ENCODE results near the gene MAL.

MAL gene

GRCh38 chr2:95012881-95013550 is 12.5 kb upstream of the MAL start:
- H3K27me3 Mint-ChIP-seq: peaks cover 35% of the 10 kb centered on the region
- ATAC-seq (replicated peaks; ENCODE audit: extremely low read depth, poor library complexity, severe bottlenecking): no peak
- no peak overlapping the region for H3K4me3 Mint-ChIP-seq
- no peak overlapping the region for H3K27ac Mint-ChIP-seq (ENCODE audit: low read depth)
- peaks cover 2% of the 10 kb centered on the region for H3K36me3 Mint-ChIP-seq (ENCODE audit: insufficient read depth)
- no peaks in the 10 kb centered on the region for H3K4me1 Mint-ChIP-seq
- no peaks in the 10 kb centered on the region for H3K9me3 Mint-ChIP-seq
- DNase-seq (ENCODE audit: low spot score in 2 of 2): no peak

- Mint-ChIP-seq H3K4me1 (no peaks in the 10 kb centered on the region), H3K4me3 (no peak overlapping the region), H3K9me3 (no peaks in the 10 kb centered on the region), H3K36me3 (ENCODE audit: insufficient read depth) (peaks cover 2% of the 10 kb centered on the region), H3K27ac (ENCODE audit: low read depth) (no peak overlapping the region), H3K27me3 (peaks cover 41% of the 10 kb centered on the region)
- ATAC-seq (replicated peaks; ENCODE audit: extremely low read depth, poor library complexity, severe bottlenecking) (no peak), DNase-seq (ENCODE audit: low spot score in 2 of 2) (no peak)
Measured at GRCh38 chr2:95013726-95014125, 11.8 kb upstream of the MAL start.

GRCh38 chr2:95014126-95014708 is 11.3 kb upstream of the MAL start:
- Mint-ChIP-seq H3K4me3 (no peak overlapping the region), H3K36me3 (ENCODE audit: insufficient read depth) (peaks cover 2% of the 10 kb centered on the region), H3K27me3 (peaks cover 46% of the 10 kb centered on the region), H3K9me3 (no peaks in the 10 kb centered on the region), H3K4me1 (no peaks in the 10 kb centered on the region), H3K27ac (ENCODE audit: low read depth) (no peak overlapping the region)
- DNase-seq (ENCODE audit: low spot score in 2 of 2) (no peak), ATAC-seq (replicated peaks; ENCODE audit: extremely low read depth, poor library complexity, severe bottlenecking) (no peak)

- ATAC-seq (replicated peaks; ENCODE audit: extremely low read depth, poor library complexity, severe bottlenecking) (no peak), DNase-seq (ENCODE audit: low spot score in 2 of 2) (no peak)
- peaks cover 58% of the 10 kb centered on the region for H3K27me3 Mint-ChIP-seq
- no peak overlapping the region for H3K4me3 Mint-ChIP-seq
- no peaks in the 10 kb centered on the region for H3K4me1 Mint-ChIP-seq
- H3K27ac Mint-ChIP-seq (ENCODE audit: low read depth): no peak overlapping the region
- H3K36me3 Mint-ChIP-seq (ENCODE audit: insufficient read depth): peaks cover 2% of the 10 kb centered on the region
- H3K9me3 Mint-ChIP-seq: no peaks in the 10 kb centered on the region
Measured at GRCh38 chr2:95015261-95015912, 10.1 kb upstream of the MAL start.

GRCh38 chr2:95016616-95017015 is 8.9 kb upstream of the MAL start:
- no peak overlapping the region for H3K27ac Mint-ChIP-seq (ENCODE audit: low read depth)
- no peak overlapping the region for H3K4me3 Mint-ChIP-seq
- no peak for ATAC-seq (replicated peaks; ENCODE audit: extremely low read depth, poor library complexity, severe bottlenecking)
- H3K9me3 Mint-ChIP-seq: no peaks in the 10 kb centered on the region
- no peaks in the 10 kb centered on the region for H3K4me1 Mint-ChIP-seq
- H3K27me3 Mint-ChIP-seq: peaks cover 70% of the 10 kb centered on the region
- no peak for DNase-seq (ENCODE audit: low spot score in 2 of 2)
- peaks cover 2% of the 10 kb centered on the region for H3K36me3 Mint-ChIP-seq (ENCODE audit: insufficient read depth)

GRCh38 chr2:95017071-95017501 is 8.4 kb upstream of the MAL start:
- Mint-ChIP-seq H3K27me3 (peaks cover 75% of the 10 kb centered on the region), H3K27ac (ENCODE audit: low read depth) (no peak overlapping the region), H3K36me3 (ENCODE audit: insufficient read depth) (peaks cover 2% of the 10 kb centered on the region), H3K9me3 (no peaks in the 10 kb centered on the region), H3K4me1 (no peaks in the 10 kb centered on the region), H3K4me3 (no peak overlapping the region)
- DNase-seq (ENCODE audit: low spot score in 2 of 2) (no peak), ATAC-seq (replicated peaks; ENCODE audit: extremely low read depth, poor library complexity, severe bottlenecking) (no peak)

- Mint-ChIP-seq H3K4me1 (no peaks in the 10 kb centered on the region), H3K9me3 (no peaks in the 10 kb centered on the region), H3K4me3 (no peak overlapping the region), H3K27ac (ENCODE audit: low read depth) (no peak overlapping the region), H3K27me3 (peaks cover 82% of the 10 kb centered on the region), H3K36me3 (ENCODE audit: insufficient read depth) (peaks cover 2% of the 10 kb centered on the region)
- ATAC-seq (replicated peaks; ENCODE audit: extremely low read depth, poor library complexity, severe bottlenecking) (no peak), DNase-seq (ENCODE audit: low spot score in 2 of 2) (no peak)
Measured at GRCh38 chr2:95017836-95018235, 7.7 kb upstream of the MAL start.

GRCh38 chr2:95018301-95018700 is 7.2 kb upstream of the MAL start:
- ATAC-seq (replicated peaks; ENCODE audit: extremely low read depth, poor library complexity, severe bottlenecking): no peak
- no peak for DNase-seq (ENCODE audit: low spot score in 2 of 2)
- Mint-ChIP-seq H3K9me3 (no peaks in the 10 kb centered on the region), H3K36me3 (ENCODE audit: insufficient read depth) (peaks cover 2% of the 10 kb centered on the region), H3K27ac (ENCODE audit: low read depth) (no peak overlapping the region), H3K4me1 (no peaks in the 10 kb centered on the region), H3K27me3 (peaks cover 84% of the 10 kb centered on the region), H3K4me3 (no peak overlapping the region)

GRCh38 chr2:95018861-95019550 is 6.5 kb upstream of the MAL start:
- peaks cover 86% of the 10 kb centered on the region for H3K27me3 Mint-ChIP-seq
- peaks cover 2% of the 10 kb centered on the region for H3K36me3 Mint-ChIP-seq (ENCODE audit: insufficient read depth)
- no peaks in the 10 kb centered on the region for H3K9me3 Mint-ChIP-seq
- no peak overlapping the region for H3K27ac Mint-ChIP-seq (ENCODE audit: low read depth)
- H3K4me3 Mint-ChIP-seq: no peak overlapping the region
- no peaks in the 10 kb centered on the region for H3K4me1 Mint-ChIP-seq
- no peak for DNase-seq (ENCODE audit: low spot score in 2 of 2)
- no peak for ATAC-seq (replicated peaks; ENCODE audit: extremely low read depth, poor library complexity, severe bottlenecking)

GRCh38 chr2:95019572-95019971 is 5.9 kb upstream of the MAL start:
- no peaks in the 10 kb centered on the region for H3K9me3 Mint-ChIP-seq
- peaks cover 2% of the 10 kb centered on the region for H3K36me3 Mint-ChIP-seq (ENCODE audit: insufficient read depth)
- H3K4me3 Mint-ChIP-seq: no peak overlapping the region
- H3K4me1 Mint-ChIP-seq: no peaks in the 10 kb centered on the region
- peaks cover 86% of the 10 kb centered on the region for H3K27me3 Mint-ChIP-seq
- ATAC-seq (replicated peaks; ENCODE audit: extremely low read depth, poor library complexity, severe bottlenecking): no peak
- DNase-seq (ENCODE audit: low spot score in 2 of 2): no peak
- H3K27ac Mint-ChIP-seq (ENCODE audit: low read depth): no peak overlapping the region

- Mint-ChIP-seq H3K36me3 (ENCODE audit: insufficient read depth) (peaks cover 2% of the 10 kb centered on the region), H3K4me1 (no peaks in the 10 kb centered on the region), H3K9me3 (no peaks in the 10 kb centered on the region), H3K4me3 (no peak overlapping the region), H3K27me3 (peaks cover 78% of the 10 kb centered on the region), H3K27ac (ENCODE audit: low read depth) (no peak overlapping the region)
- DNase-seq (ENCODE audit: low spot score in 2 of 2): no peak
- no peak for ATAC-seq (replicated peaks; ENCODE audit: extremely low read depth, poor library complexity, severe bottlenecking)
Measured at GRCh38 chr2:95020275-95021022, 5.1 kb upstream of the MAL start.

GRCh38 chr2:95021023-95021416 is 4.5 kb upstream of the MAL start:
- Mint-ChIP-seq H3K27ac (ENCODE audit: low read depth) (no peak overlapping the region), H3K4me3 (no peak overlapping the region), H3K36me3 (ENCODE audit: insufficient read depth) (peaks cover 4% of the 10 kb centered on the region), H3K9me3 (no peaks in the 10 kb centered on the region), H3K27me3 (peaks cover 82% of the 10 kb centered on the region), H3K4me1 (peaks cover 4% of the 10 kb centered on the region)
- DNase-seq (ENCODE audit: low spot score in 2 of 2) (no peak), ATAC-seq (replicated peaks; ENCODE audit: extremely low read depth, poor library complexity, severe bottlenecking) (no peak)

Measured in central memory CD8-positive, alpha-beta T cell (primary cell).